Measurements from ENCODE around the gene SCYGR1.

The SCYGR1 gene

GRCh38 chr2:227413371-227413770, 25.6 kb upstream of the SCYGR1 start:
- Histone ChIP-seq H2AFZ (ENCODE audit: low read length) (no peak overlapping the region), H3K4me1 (ENCODE audit: insufficient read depth, low read length, poor library complexity, severe bottlenecking) (peaks cover 16% of the 10 kb centered on the region), H3K27me3 (ENCODE audit: insufficient read depth, low read length, poor library complexity, severe bottlenecking) (no peaks in the 10 kb centered on the region), H3K4me3 (ENCODE audit: low read length, poor library complexity, severe bottlenecking) (no peak overlapping the region), H3K9me3 (ENCODE audit: insufficient read depth, low read depth, low read length) (no peaks in the 10 kb centered on the region), H4K20me1 (ENCODE audit: insufficient read depth, low read length, poor library complexity, severe bottlenecking) (no peaks in the 10 kb centered on the region), H3K36me3 (ENCODE audit: insufficient read depth, low read length) (no peaks in the 10 kb centered on the region), H3K79me2 (ENCODE audit: insufficient read depth, low read length) (no peaks in the 10 kb centered on the region), H3K9ac (ENCODE audit: low read depth, low read length, poor library complexity, severe bottlenecking) (no peak overlapping the region), H3K9me2 (replicated peaks; ENCODE audit: low read depth, low read length) (no peaks in the 10 kb centered on the region), H3F3A (ENCODE audit: low read depth) (no peaks in the 10 kb centered on the region), H3K4me2 (ENCODE audit: low read depth, low read length, poor library complexity, severe bottlenecking) (no peak overlapping the region)
- TF ChIP-seq CTCF (conservative IDR thresholded peaks at IDR 0.05; ENCODE audit: low read length), result no peak
- TF ChIP-seq EZH2phosphoT487 (IDR thresholded peaks at IDR 0.05; ENCODE audit: borderline replicate concordance), result no peak

- Histone ChIP-seq H3K9ac (ENCODE audit: low read depth, low read length, poor library complexity, severe bottlenecking) (no peak overlapping the region), H4K20me1 (ENCODE audit: insufficient read depth, low read length, poor library complexity, severe bottlenecking) (no peaks in the 10 kb centered on the region), H3K27me3 (ENCODE audit: insufficient read depth, low read length, poor library complexity, severe bottlenecking) (no peaks in the 10 kb centered on the region), H3K9me2 (replicated peaks; ENCODE audit: low read depth, low read length) (no peaks in the 10 kb centered on the region), H3K4me2 (ENCODE audit: low read depth, low read length, poor library complexity, severe bottlenecking) (no peak overlapping the region), H3K4me1 (ENCODE audit: insufficient read depth, low read length, poor library complexity, severe bottlenecking) (peaks cover 16% of the 10 kb centered on the region), H3K79me2 (ENCODE audit: insufficient read depth, low read length) (no peaks in the 10 kb centered on the region), H3K4me3 (ENCODE audit: low read length, poor library complexity, severe bottlenecking) (no peak overlapping the region), H3K9me3 (ENCODE audit: insufficient read depth, low read depth, low read length) (no peaks in the 10 kb centered on the region), H2AFZ (ENCODE audit: low read length) (no peak overlapping the region), H3K36me3 (ENCODE audit: insufficient read depth, low read length) (no peaks in the 10 kb centered on the region), H3F3A (ENCODE audit: low read depth) (no peaks in the 10 kb centered on the region)
- no peak for TF ChIP-seq CTCF (conservative IDR thresholded peaks at IDR 0.05; ENCODE audit: low read length)
These were observed 25.1 kb upstream of the SCYGR1 start for GRCh38 chr2:227412877-227413276.

DNA sequence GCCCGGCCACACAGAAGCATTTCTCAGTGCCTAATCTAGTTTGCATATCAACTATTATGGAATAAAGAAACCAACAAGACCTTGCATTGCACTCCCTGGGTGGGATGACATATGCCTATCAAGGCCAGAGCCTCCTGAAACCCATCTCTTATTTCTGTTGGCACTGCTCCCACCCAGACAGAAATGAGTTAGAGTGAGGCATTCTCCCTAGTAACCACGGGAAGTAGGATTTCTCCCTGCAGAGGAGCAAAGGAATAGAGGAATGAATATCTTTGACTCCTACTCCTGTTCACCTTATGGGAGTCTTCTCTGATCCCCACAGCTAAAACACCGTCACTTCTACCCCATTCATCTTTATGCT, 24.2 kb upstream of the SCYGR1 start:
- Histone ChIP-seq H3K27me3 (ENCODE audit: insufficient read depth, low read length, poor library complexity, severe bottlenecking) (no peaks in the 10 kb centered on the region), H3K79me2 (ENCODE audit: insufficient read depth, low read length) (no peaks in the 10 kb centered on the region), H3K9me2 (replicated peaks; ENCODE audit: low read depth, low read length) (no peaks in the 10 kb centered on the region), H3K4me2 (ENCODE audit: low read depth, low read length, poor library complexity, severe bottlenecking) (no peak overlapping the region), H4K20me1 (ENCODE audit: insufficient read depth, low read length, poor library complexity, severe bottlenecking) (no peaks in the 10 kb centered on the region), H3K4me3 (ENCODE audit: low read length, poor library complexity, severe bottlenecking) (no peak overlapping the region), H3K36me3 (ENCODE audit: insufficient read depth, low read length) (no peaks in the 10 kb centered on the region), H2AFZ (ENCODE audit: low read length) (no peak overlapping the region), H3F3A (ENCODE audit: low read depth) (no peaks in the 10 kb centered on the region), H3K4me1 (ENCODE audit: insufficient read depth, low read length, poor library complexity, severe bottlenecking) (peaks cover 16% of the 10 kb centered on the region), H3K9ac (ENCODE audit: low read depth, low read length, poor library complexity, severe bottlenecking) (no peak overlapping the region), H3K9me3 (ENCODE audit: insufficient read depth, low read depth, low read length) (no peaks in the 10 kb centered on the region)
- no peak for TF ChIP-seq CTCF (conservative IDR thresholded peaks at IDR 0.05; ENCODE audit: low read length)
- TF ChIP-seq EZH2phosphoT487 (IDR thresholded peaks at IDR 0.05; ENCODE audit: borderline replicate concordance), result no peak

All from Loucy (cell line).